Cerebellar nuclear complex (tissue), 1 donor: ENCODE results near the gene FAM193A.
A peak's percentile ranks its signal among the peaks of the same experiment; 100 is the strongest.
"Not testable (repeated sequence)": the region's sequence is repeated elsewhere in the genome, so short reads cannot be mapped to it uniquely, and the experiment has no call there.

Experiments used
- DNase-seq, 2 experiments: peaks; one replicate each; lab custom pipeline; 2025; lab: John Stamatoyannopoulos, UW

The FAM193A gene

GRCh38 chr4:2536193-2537010, at the start of gene FAM193A:
TSS of gene FAM193A (plus strand) at chr4:2536647. CDS start at chr4:2536916, 269 bp downstream.
- peak; percentile 94 to 96 for DNase-seq

- no peak for DNase-seq
Observed at GRCh38 chr4:2486981-2487380, 49.5 kb upstream of the FAM193A start.

GRCh38 chr4:2487632-2488031, 48.8 kb upstream of the FAM193A start:
- DNase-seq: no peak

- DNase-seq: no peak
Observed at GRCh38 chr4:2489081-2489805, 47.2 kb upstream of the FAM193A start.

- DNase-seq: no peak
Observed at GRCh38 chr4:2489841-2490552, 46.5 kb upstream of the FAM193A start.

GRCh38 chr4:2492970-2493369, 43.5 kb upstream of the FAM193A start:
- DNase-seq: no peak

- no peak for DNase-seq
Observed at GRCh38 chr4:2494992-2495391, 41.5 kb upstream of the FAM193A start.

- DNase-seq: no peak
Observed at GRCh38 chr4:2497324-2497723, 39.1 kb upstream of the FAM193A start.

- DNase-seq: no peak
Observed at GRCh38 chr4:2497931-2498330, 38.5 kb upstream of the FAM193A start.

GRCh38 chr4:2500547-2500946, 35.9 kb upstream of the FAM193A start:
- no peak for DNase-seq

- no peak for DNase-seq
Observed at GRCh38 chr4:2501034-2501594, 35.3 kb upstream of the FAM193A start.

GRCh38 chr4:2503809-2504208, 32.6 kb upstream of the FAM193A start:
- DNase-seq: no peak

- DNase-seq: no peak
Observed at GRCh38 chr4:2507259-2507658, 29.2 kb upstream of the FAM193A start.

- no peak for DNase-seq
Observed at GRCh38 chr4:2507855-2508254, 28.6 kb upstream of the FAM193A start.

- DNase-seq: no peak
Observed at GRCh38 chr4:2510351-2511259, 25.8 kb upstream of the FAM193A start.

- no peak for DNase-seq
Observed at GRCh38 chr4:2511645-2512131, 24.8 kb upstream of the FAM193A start.

GRCh38 chr4:2512396-2513135, 23.9 kb upstream of the FAM193A start:
- no peak for DNase-seq

GRCh38 chr4:2514193-2514592, 22.3 kb upstream of the FAM193A start:
- DNase-seq: not testable (repeated sequence)

GRCh38 chr4:2514944-2515343, 21.5 kb upstream of the FAM193A start:
- not testable (repeated sequence) for DNase-seq

GRCh38 chr4:2515830-2516550, 20.5 kb upstream of the FAM193A start:
- DNase-seq: no peak
